Renal pelvis (tissue), 4 donors: ENCODE data around the gene CBARP. TPM values are rescaled to one million over a fixed set of nuclear protein-coding genes. Genes with fewer than 3 reads are reported as not detected.
A peak's percentile ranks its signal among the peaks of the same experiment; 100 is the strongest.
"Not testable (repeated sequence)": the region's sequence is repeated elsewhere in the genome, so short reads cannot be mapped to it uniquely, and the experiment has no call there.

Experiments
- DNase-seq: peaks from one replicate; pipeline ENCODE4 v3.0.0-alpha.2; 2013
- polyA plus RNA-seq, 3 donors: library from polyadenylated mRNA; unstranded; fragments of 120-200 nt; gene quantifications; one replicate each; pipeline ENCODE4 v1.2.1, GENCODE V29; 2013; ENCODE audit not compliant: insufficient read length in 3 of 3

Gene CBARP
- polyA plus RNA-seq, 3 donors: 2.0 to 3.2 (median 2.7) TPM

GRCh38 chr19:1214862-1215731, 22.7 kb downstream of the CBARP start:
- DNase-seq: no peak

GRCh38 chr19:1214299-1214861, 23.4 kb downstream of the CBARP start:
- DNase-seq: no peak

- DNase-seq: peak; percentile 42
Observed at GRCh38 chr19:1213391-1214286, 24.2 kb downstream of the CBARP start.

GRCh38 chr19:1211494-1212234, 26.1 kb downstream of the CBARP start:
- DNase-seq: peak; percentile 65

GRCh38 chr19:1210227-1210538, 27.6 kb downstream of the CBARP start:
- no peak for DNase-seq

GRCh38 chr19:1208830-1209229, 29.0 kb downstream of the CBARP start:
- DNase-seq: not testable (repeated sequence)

GRCh38 chr19:1206864-1207450, 30.8 kb downstream of the CBARP start:
- DNase-seq: no peak

GRCh38 chr19:1206150-1206863, 31.5 kb downstream of the CBARP start:
- DNase-seq: no peak

- DNase-seq: peak; percentile 97
Observed at GRCh38 chr19:1205114-1206099, 32.4 kb downstream of the CBARP start, which contains the start of gene STK11. STK11 (plus strand) TSS chr19:1205778; CDS start chr19:1206914, 1,136 bp downstream.

GRCh38 chr19:1200614-1201013, 37.2 kb downstream of the CBARP start:
- DNase-seq: not testable (repeated sequence)

GRCh38 chr19:1199531-1199930, 38.3 kb downstream of the CBARP start:
- DNase-seq: no peak

- no peak for DNase-seq
Observed at GRCh38 chr19:1189419-1189818, 48.4 kb downstream of the CBARP start.

- no peak for DNase-seq
Observed at GRCh38 chr19:1183543-1184172, 54.1 kb downstream of the CBARP start.

- DNase-seq: no peak
Observed at GRCh38 chr19:1182727-1183126, 55.1 kb downstream of the CBARP start.

GRCh38 chr19:1182068-1182467, 55.7 kb downstream of the CBARP start:
- DNase-seq: no peak

- DNase-seq: no peak
Observed at GRCh38 chr19:1181606-1182005, 56.2 kb downstream of the CBARP start.
